Measurements from ENCODE around the gene TMEM229B.

DNA sequence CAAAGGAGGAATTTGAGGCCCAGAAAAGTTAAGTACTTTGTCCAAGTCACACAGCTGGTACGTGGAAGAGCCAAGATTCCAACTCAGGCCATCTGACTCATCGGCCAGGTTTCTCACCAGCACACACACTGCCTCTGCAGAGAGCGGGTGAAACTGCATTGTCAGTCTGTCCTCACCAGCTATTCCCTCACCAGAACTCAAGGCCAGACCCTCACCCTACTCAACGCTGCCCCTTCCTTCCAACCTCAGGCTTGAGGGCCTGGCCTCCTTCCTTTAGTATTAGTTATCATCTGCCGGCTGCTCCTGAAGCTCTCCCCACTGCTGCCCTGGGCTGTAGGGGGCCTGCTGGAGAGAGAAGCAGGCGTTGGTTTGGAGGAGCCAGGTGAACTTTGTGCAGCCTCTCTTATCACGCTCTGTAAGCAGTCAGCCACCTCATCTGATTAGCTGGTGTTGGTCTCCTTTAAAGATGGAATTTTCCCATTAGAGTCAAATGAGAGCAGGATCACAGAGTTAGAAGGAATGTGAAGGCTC lies 60.0 kb downstream of the TMEM229B start:
- no peak for TF ChIP-seq POLR2A (IDR thresholded peaks at IDR 0.05; ENCODE audit: borderline replicate concordance, extremely low read depth, insufficient read depth, insufficient read length)
- TF ChIP-seq CTCF (IDR thresholded peaks at IDR 0.05 in 2 of 3, conservative IDR thresholded peaks at IDR 0.05 in 1 of 3; ENCODE audit: borderline replicate concordance in 1 of 3, insufficient read depth in 1 of 3, low read depth in 2 of 3, low read length in 2 of 3) = peak in 1 of 3 experiments; percentile 15; a peak in 2 of 6 replicates
- TF ChIP-seq EZH2 (IDR thresholded peaks at IDR 0.05) = no peak

Measured in HCT116 (cell line).